B cell (primary cell): Measurements from ENCODE around the gene MAPKAPK3. TPM values are rescaled to one million over a fixed set of nuclear protein-coding genes. Genes with fewer than 3 reads are reported as not detected.

ENCODE experiments used
- ATAC-seq: fragments of 200-7000 bp; cut with Tn5 transposase; one replicate; pipeline ENCODE4 v1.10.0; 2021; ENCODE audit warnings: low read depth, mild to moderate bottlenecking, moderate number of reproducible peaks, moderate library complexity
- CTCF ChIA-PET: fragments of 350-600 bp; sonication (Branson Sonifier 250); formaldehyde crosslinking; loops from one replicate; lab custom pipeline; 2021; ENCODE audit warnings: antibody characterized with exemption, inconsistent platforms; lab: Charles Lee
- POLR2A ChIA-PET: fragments of 350-600 bp; sonication (Branson Sonifier 250); formaldehyde crosslinking; loops from one replicate; lab custom pipeline; 2021; ENCODE audit warnings: antibody characterized with exemption; lab: Charles Lee
- DNase-seq: peaks from one replicate; pipeline ENCODE4 v3.0.0; 2013
- H2AFZ ChIP-seq: 2 replicates; pipeline ENCODE4 v1.6.1; 2012; ENCODE audit warnings: mild to moderate bottlenecking, low read depth, low read length; ENCODE audit not compliant: insufficient read depth, poor library complexity, severe bottlenecking
- H3K27ac ChIP-seq, 2 donors: 1 replicate in 1 of 2; 2 replicates in 1 of 2; pipeline ENCODE4 v1.5.1; 2012 to 2013; ENCODE audit warnings: low read length in 2 of 2, mild to moderate bottlenecking in 2 of 2, moderate library complexity in 1 of 2
- H3K27me3 ChIP-seq, 4 experiments: fragments of 200-600 bp in 1 of 4; sonication (generic) in 1 of 4; replicated peaks in 1 of 4; 1 replicate in 2 of 4; 2 replicates in 2 of 4; pipeline versions ENCODE4 v1.6.1 to v1.7.0; 2013 to 2016; ENCODE audit warnings: low read length in 3 of 4, mild to moderate bottlenecking in 2 of 4, mixed read lengths in 1 of 4, moderate library complexity in 1 of 4; ENCODE audit not compliant: insufficient read depth in 4 of 4, control insufficient read depth in 3 of 4; ENCODE audit errors: control extremely low read depth in 1 of 4
- H3K36me3 ChIP-seq, 2 experiments: replicated peaks in 1 of 2; 1 replicate in 1 of 2; 2 replicates in 1 of 2; pipeline versions ENCODE4 v1.6.1 to v1.7.1; 2013; ENCODE audit warnings: low read length in 1 of 2; ENCODE audit not compliant: insufficient read depth in 2 of 2, control insufficient read depth in 1 of 2; ENCODE audit errors: control extremely low read depth in 1 of 2, extremely low read depth in 1 of 2
- H3K4me1 ChIP-seq, 2 donors: fragments of 200-600 bp in 1 of 2; sonication (generic) in 1 of 2; 1 replicate in 1 of 2; 2 replicates in 1 of 2; pipeline versions ENCODE4 v1.5.1 to v1.6.1; 2013 to 2017; ENCODE audit warnings: low read length in 2 of 2; ENCODE audit not compliant: control insufficient read depth in 2 of 2, insufficient read depth in 2 of 2
- H3K4me2 ChIP-seq: replicated peaks from 2 replicates; pipeline ENCODE3; 2012; ENCODE audit warnings: mild to moderate bottlenecking, low read depth, low read length; ENCODE audit not compliant: poor library complexity, severe bottlenecking
- H3K4me3 ChIP-seq, 5 experiments: fragments of 200-600 bp in 1 of 5; sonication (generic) in 1 of 5; 1 replicate in 3 of 5; 2 replicates in 2 of 5; pipeline versions ENCODE4 v1.5.1 to v1.7.0; 2011 to 2016; ENCODE audit warnings: low read length in 4 of 5, mild to moderate bottlenecking in 4 of 5, low read depth in 2 of 5, control low read depth in 1 of 5, moderate library complexity in 1 of 5; ENCODE audit not compliant: insufficient read depth in 1 of 5; ENCODE audit errors: control extremely low read depth in 1 of 5, extremely low read depth in 1 of 5
- H3K79me2 ChIP-seq: fragments of 200-600 bp; sonication (generic); one replicate; pipeline ENCODE4 v1.6.0; 2016; ENCODE audit warnings: low read length; ENCODE audit not compliant: control insufficient read depth, insufficient read depth
- H3K9ac ChIP-seq: fragments of 200-600 bp; sonication (generic); 2 replicates; pipeline ENCODE4 v1.6.1; 2017; ENCODE audit warnings: mild to moderate bottlenecking, low read length, moderate library complexity
- H3K9me3 ChIP-seq, 3 donors: one replicate each; pipeline versions ENCODE4 v1.6.1 to v1.7.1; 2013; ENCODE audit warnings: low read length in 2 of 3; ENCODE audit not compliant: control insufficient read depth in 2 of 3, insufficient read depth in 1 of 3; ENCODE audit errors: control extremely low read depth in 1 of 3
- H4K20me1 ChIP-seq: 2 replicates; pipeline ENCODE4 v1.6.0; 2012; ENCODE audit warnings: mild to moderate bottlenecking, low read length; ENCODE audit not compliant: insufficient read depth, control insufficient read depth, poor library complexity, severe bottlenecking
- H3K27ac Mint-ChIP-seq: one replicate; pipeline ENCODE4 v1.8.0; 2021; ENCODE audit warnings: mixed read lengths
- H3K27me3 Mint-ChIP-seq: one replicate; pipeline ENCODE4 v1.8.0; 2021; ENCODE audit warnings: mixed read lengths
- H3K4me1 Mint-ChIP-seq: one replicate; pipeline ENCODE4 v1.8.0; 2021; ENCODE audit warnings: mixed read lengths
- H3K4me3 Mint-ChIP-seq: one replicate; pipeline ENCODE4 v1.8.0; 2021; ENCODE audit warnings: mixed read lengths
- H3K9me3 Mint-ChIP-seq: one replicate; pipeline ENCODE4 v1.8.0; 2022; ENCODE audit warnings: mixed read lengths; ENCODE audit not compliant: insufficient read depth
- CTCF ChIP-seq: fragments of 200-600 bp; IDR thresholded peaks from one replicate; pipeline ENCODE4 v1.8.0; 2022; ENCODE audit warnings: antibody characterized with exemption, mild to moderate bottlenecking
- EZH2 ChIP-seq: IDR thresholded peaks from 2 replicates; pipeline ENCODE4 v1.6.1; 2012; ENCODE audit warnings: borderline replicate concordance, low read depth, mild to moderate bottlenecking, moderate library complexity, low read length; ENCODE audit not compliant: insufficient read depth, poor library complexity, severe bottlenecking
- WGBS: methylation state at CpG from one replicate; pipeline ENCODE4 v1.1.5; 2013; ENCODE audit warnings: missing lambda C conversion rate; ENCODE audit not compliant: insufficient coverage; 5-methylcytosine and 5-hydroxymethylcytosine counted together
- intact Hi-C: fragments of 100-400 bp; cut with micrococcal nuclease; formaldehyde crosslinking; loops from one replicate; pipeline ENCODE4 v1.10.0; 2022
- polyA plus RNA-seq: library from polyadenylated mRNA; depleted of rRNA; stranded (reverse); fragments of >200 nt; gene quantifications from 2 replicates; pipeline ENCODE4 v1.2.3, GENCODE V29; 2012
- total RNA-seq, 2 donors: library from RNA; stranded (reverse); fragments of 120-200 nt in 1 of 2; gene quantifications; 1 replicate in 1 of 2; 2 replicates in 1 of 2; pipeline versions ENCODE4 v1.2.3 to v1.2.4, GENCODE V29; 2013 to 2022

MAPKAPK3 gene
- total and polyA plus RNA-seq, 2 donors (not counting 1 experiment from before 2014, with no cell fraction given) = 17.8 to 18.8 TPM

- no peak overlapping the region for H3K27ac ChIP-seq
- no peak overlapping the region for H2AFZ ChIP-seq
- no peak for ATAC-seq
- H3K4me3 Mint-ChIP-seq = no peak overlapping the region
- H3K9me3 Mint-ChIP-seq = no peaks in the 10 kb centered on the region
- peaks cover 0 to 4% of the 10 kb centered on the region in 2 experiments for H3K36me3 ChIP-seq
- ChIA-PET POLR2A (no interaction called here), CTCF (interaction anchor here (1.0 to 17.6 kb wide), 3 partner anchors 8 to 32 kb away, joined by 3 to 541 read pairs (median 6); partner anchors contain the start of genes C3orf18 and HEMK1)
- H3K9me3 ChIP-seq = no peaks in the 10 kb centered on the region
- H3K27me3 ChIP-seq = no peaks in the 10 kb centered on the region
- H3K79me2 ChIP-seq = peaks cover 26% of the 10 kb centered on the region
- DNase-seq = no peak
- no peak overlapping the region for H3K9ac ChIP-seq
- WGBS = 43% methylated on average over 5 of the region's 6 CpGs
- peaks cover 42% of the 10 kb centered on the region for H3K4me1 Mint-ChIP-seq
- no peaks in the 10 kb centered on the region for H4K20me1 ChIP-seq
- H3K27me3 Mint-ChIP-seq = no peaks in the 10 kb centered on the region
- intact Hi-C loops = no loop called here
- H3K27ac Mint-ChIP-seq = no peak overlapping the region
- H3K4me3 ChIP-seq = no peak overlapping the region
- peaks cover 34 to 52% of the 10 kb centered on the region in 2 donors for H3K4me1 ChIP-seq
- no peak for TF ChIP-seq EZH2
- no peak for TF ChIP-seq CTCF
- H3K4me2 ChIP-seq = no peak overlapping the region
Measured at GRCh38 chr3:50606596-50606995, 10.4 kb upstream of the MAPKAPK3 start.

- H3K4me3 Mint-ChIP-seq = no peak overlapping the region
- TF ChIP-seq EZH2 (no peak), CTCF (no peak)
- Histone ChIP-seq H4K20me1 (no peaks in the 10 kb centered on the region), H3K27ac (no peak overlapping the region), H3K79me2 (peaks cover 26% of the 10 kb centered on the region), H3K4me3 (no peak overlapping the region), H2AFZ (no peak overlapping the region), H3K4me1 (peaks cover 34 to 49% of the 10 kb centered on the region in 2 donors), H3K36me3 (peaks cover 0 to 4% of the 10 kb centered on the region in 2 experiments), H3K27me3 (no peaks in the 10 kb centered on the region), H3K9me3 (no peaks in the 10 kb centered on the region), H3K9ac (no peak overlapping the region), H3K4me2 (no peak overlapping the region)
- ATAC-seq = no peak
- no peaks in the 10 kb centered on the region for H3K27me3 Mint-ChIP-seq
- WGBS = 92% methylated on average over 29 of the region's 29 CpGs
- peaks cover 45% of the 10 kb centered on the region for H3K4me1 Mint-ChIP-seq
- ChIA-PET POLR2A (no interaction called here), CTCF (interaction anchor here (9.8 to 17.6 kb wide), 2 partner anchors 17 to 33 kb away, joined by 204 to 541 read pairs; partner anchors contain the start of genes C3orf18 and HEMK1)
- DNase-seq = no peak
- H3K27ac Mint-ChIP-seq = no peak overlapping the region
- H3K9me3 Mint-ChIP-seq = no peaks in the 10 kb centered on the region
- intact Hi-C loops = no loop called here
Measured at GRCh38 chr3:50607271-50608091, 9.5 kb upstream of the MAPKAPK3 start.
